Endothelial cell (in vitro differentiated cells): ENCODE measurements around the gene GTF2F2. TPM values are rescaled to one million over a fixed set of nuclear protein-coding genes. Genes with fewer than 3 reads are reported as not detected.

Experiments
- DNase-seq: peaks from one replicate; pipeline ENCODE4 v3.0.0; 2021; ENCODE audit warnings: low spot score
- H3K27ac Mint-ChIP-seq: one replicate; pipeline ENCODE4 v1.8.0; 2021; ENCODE audit warnings: mixed read lengths, inconsistent platforms; ENCODE audit not compliant: unreplicated experiment
- H3K27me3 Mint-ChIP-seq: one replicate; pipeline ENCODE4 v1.8.0; 2021; ENCODE audit warnings: mild to moderate bottlenecking, moderate library complexity, mixed read lengths, inconsistent platforms; ENCODE audit not compliant: unreplicated experiment
- H3K36me3 Mint-ChIP-seq: one replicate; pipeline ENCODE4 v1.8.0; 2021; ENCODE audit warnings: mild to moderate bottlenecking, low read depth, mixed read lengths, inconsistent platforms; ENCODE audit not compliant: unreplicated experiment
- H3K4me1 Mint-ChIP-seq: one replicate; pipeline ENCODE4 v1.8.0; 2021; ENCODE audit warnings: mild to moderate bottlenecking, mixed read lengths, inconsistent platforms; ENCODE audit not compliant: unreplicated experiment
- H3K4me3 Mint-ChIP-seq: one replicate; pipeline ENCODE4 v1.8.0; 2021; ENCODE audit warnings: mild to moderate bottlenecking, mixed read lengths, inconsistent platforms; ENCODE audit not compliant: unreplicated experiment
- H3K9me3 Mint-ChIP-seq: one replicate; pipeline ENCODE4 v1.8.0; 2021; ENCODE audit warnings: mixed read lengths, inconsistent platforms; ENCODE audit not compliant: unreplicated experiment
- CTCF ChIP-seq: fragments of 200-600 bp; sonication (generic); IDR thresholded peaks from one replicate; pipeline ENCODE4 v1.5.0; 2021; ENCODE audit warnings: antibody characterized with exemption; ENCODE audit not compliant: unreplicated experiment
- total RNA-seq: library from RNA; stranded (reverse); fragmentation: NEBNext Ultra II Directional; extraction: Animal tissue kit (Norgen Biotek cat#: 25700); gene quantifications from one replicate; pipeline ENCODE4 v1.2.1, GENCODE V29; 2021; ENCODE audit not compliant: unreplicated experiment

The GTF2F2 gene
- total RNA-seq, 1 donor from 2014 or later = 13.6 TPM

GRCh38 chr13:45316996-45317395 lies 196.7 kb downstream of the GTF2F2 start:
- no peak for TF ChIP-seq CTCF
- no peak overlapping the region for H3K27ac Mint-ChIP-seq
- no peaks in the 10 kb centered on the region for H3K9me3 Mint-ChIP-seq
- peaks cover 18% of the 10 kb centered on the region for H3K4me1 Mint-ChIP-seq
- DNase-seq = no peak
- no peaks in the 10 kb centered on the region for H3K36me3 Mint-ChIP-seq
- no peak overlapping the region for H3K4me3 Mint-ChIP-seq
- peaks cover 1% of the 10 kb centered on the region for H3K27me3 Mint-ChIP-seq

- Mint-ChIP-seq H3K9me3 (no peaks in the 10 kb centered on the region), H3K36me3 (no peaks in the 10 kb centered on the region), H3K27ac (no peak overlapping the region), H3K27me3 (peaks cover 2% of the 10 kb centered on the region), H3K4me3 (no peak overlapping the region), H3K4me1 (peaks cover 15% of the 10 kb centered on the region)
- no peak for DNase-seq
- TF ChIP-seq CTCF = no peak
Observed at GRCh38 chr13:45320876-45321629, 200.7 kb downstream of the GTF2F2 start.

- peaks cover 7% of the 10 kb centered on the region for H3K27me3 Mint-ChIP-seq
- no peak overlapping the region for H3K4me3 Mint-ChIP-seq
- DNase-seq = no peak
- no peaks in the 10 kb centered on the region for H3K9me3 Mint-ChIP-seq
- H3K27ac Mint-ChIP-seq = no peak overlapping the region
- no peak for TF ChIP-seq CTCF
- H3K36me3 Mint-ChIP-seq = no peaks in the 10 kb centered on the region
- H3K4me1 Mint-ChIP-seq = peaks cover 32% of the 10 kb centered on the region
Observed at GRCh38 chr13:45325806-45326205, 205.5 kb downstream of the GTF2F2 start.

GRCh38 chr13:45327253-45327955 lies 207.1 kb downstream of the GTF2F2 start:
- Mint-ChIP-seq H3K27me3 (peaks cover 7% of the 10 kb centered on the region), H3K4me3 (no peak overlapping the region), H3K9me3 (no peaks in the 10 kb centered on the region), H3K4me1 (peaks cover 41% of the 10 kb centered on the region), H3K27ac (peak overlapping the region; percentile 85), H3K36me3 (no peaks in the 10 kb centered on the region)
- no peak for DNase-seq
- no peak for TF ChIP-seq CTCF

- Mint-ChIP-seq H3K4me1 (peaks cover 52% of the 10 kb centered on the region), H3K4me3 (no peak overlapping the region), H3K36me3 (no peaks in the 10 kb centered on the region), H3K9me3 (no peaks in the 10 kb centered on the region), H3K27me3 (peaks cover 7% of the 10 kb centered on the region), H3K27ac (peak overlapping the region; percentile 42)
- no peak for TF ChIP-seq CTCF
- no peak for DNase-seq
Observed at GRCh38 chr13:45328661-45329111, 208.4 kb downstream of the GTF2F2 start.
